ENCODE results near the gene PDE6B.
"Not testable (repeated sequence)": the region's sequence is repeated elsewhere in the genome, so short reads cannot be mapped to it uniquely, and the experiment has no call there.

Gene PDE6B

GRCh38 chr4:636628-637159 is 11.3 kb downstream of the PDE6B start:
- Histone ChIP-seq H3K27me3 (peaks cover 0 to 27% of the 10 kb centered on the region in 2 donors), H3K4me1 (no peaks in the 10 kb centered on the region), H3K9me3 (peaks cover 0 to 13% (median 6%) of the 10 kb centered on the region in 3 donors), H3K4me3 (no peak overlapping the region), H3K36me3 (no peaks in the 10 kb centered on the region), H3K27ac (no peak overlapping the region)
- peak in 1 of 2 donors; percentile 40 for DNase-seq
- intact Hi-C loops (cut with DNase I; ENCODE audit: low total_unique reads) = no loop called here
- TF ChIP-seq CTCF (IDR thresholded peaks at IDR 0.05) = no peak

GRCh38 chr4:637536-638280 is 12.3 kb downstream of the PDE6B start:
- DNase-seq = peak in 1 of 2 donors; percentile 20
- no peaks in the 10 kb centered on the region for H3K4me1 ChIP-seq
- H3K9me3 ChIP-seq = peaks cover 0 to 13% (median 12%) of the 10 kb centered on the region in 3 donors
- intact Hi-C loops (cut with DNase I; ENCODE audit: low total_unique reads) = no loop called here
- no peak for TF ChIP-seq CTCF (IDR thresholded peaks at IDR 0.05)
- no peak overlapping the region for H3K4me3 ChIP-seq
- H3K27ac ChIP-seq = no peak overlapping the region
- H3K36me3 ChIP-seq = no peaks in the 10 kb centered on the region
- H3K27me3 ChIP-seq = peaks cover 0 to 27% of the 10 kb centered on the region in 2 donors

GRCh38 chr4:642366-642765 is 17.0 kb downstream of the PDE6B start:
- intact Hi-C loops (cut with DNase I; ENCODE audit: low total_unique reads); H3K4me3 ChIP-seq: not testable (repeated sequence)

GRCh38 chr4:646460-646859 is 21.1 kb downstream of the PDE6B start:
- Histone ChIP-seq H3K27ac (no peak overlapping the region), H3K4me3 (no peak overlapping the region), H3K27me3 (peaks cover 0 to 42% of the 10 kb centered on the region in 2 donors), H3K9me3 (peaks cover 0 to 9% (median 2%) of the 10 kb centered on the region in 3 donors), H3K4me1 (peaks cover 0 to 5% (median 0%) of the 10 kb centered on the region in 4 donors), H3K36me3 (no peaks in the 10 kb centered on the region)
- DNase-seq = no peak
- intact Hi-C loops (cut with DNase I; ENCODE audit: low total_unique reads) = no loop called here
- TF ChIP-seq CTCF (IDR thresholded peaks at IDR 0.05) = no peak

More at GRCh38 chr4:642366-642765, 17.0 kb downstream of the PDE6B start:
- not testable (repeated sequence) for DNase-seq, H3K4me1 ChIP-seq, H3K36me3 ChIP-seq, H3K27ac ChIP-seq
- Histone ChIP-seq H3K27me3 (peaks cover 0 to 17% of the 10 kb centered on the region in 2 donors), H3K9me3 (peaks cover 0 to 13% (median 4%) of the 10 kb centered on the region in 3 donors)

- Histone ChIP-seq H3K27me3 (peaks cover 0 to 45% of the 10 kb centered on the region in 2 donors), H3K9me3 (no peaks in the 10 kb centered on the region), H3K27ac (no peak overlapping the region), H3K36me3 (no peaks in the 10 kb centered on the region), H3K4me1 (peaks cover 0 to 5% (median 0%) of the 10 kb centered on the region in 4 donors), H3K4me3 (no peak overlapping the region)
- no peak for TF ChIP-seq CTCF (IDR thresholded peaks at IDR 0.05)
- DNase-seq = no peak
- intact Hi-C loops (cut with DNase I; ENCODE audit: low total_unique reads) = no loop called here
These were observed 22.1 kb downstream of the PDE6B start for GRCh38 chr4:647481-647880.

GRCh38 chr4:648579-649292 is 23.4 kb downstream of the PDE6B start:
- Histone ChIP-seq H3K27me3 (peaks cover 0 to 45% of the 10 kb centered on the region in 2 donors), H3K4me3 (no peak overlapping the region), H3K4me1 (peaks cover 0 to 5% (median 0%) of the 10 kb centered on the region in 4 donors), H3K9me3 (no peaks in the 10 kb centered on the region), H3K36me3 (no peaks in the 10 kb centered on the region), H3K27ac (no peak overlapping the region)
- TF ChIP-seq CTCF (IDR thresholded peaks at IDR 0.05) = no peak
- intact Hi-C loops (cut with DNase I; ENCODE audit: low total_unique reads) = no loop called here
- no peak for DNase-seq

All from tibial artery (tissue), 4 donors.